Stimulated activated CD8-positive, alpha-beta memory T cell treated with anti-CD3 and anti-CD28 coated beads, Interleukin-15, amount 100 ng/mL, for 48 hours (primary cell): Measurements from ENCODE around the gene KCNJ4.

Source experiments
- DNase-seq, 2 donors: peaks; one replicate each; pipeline ENCODE4 v3.0.0-alpha.2; 2020; ENCODE audit warnings: low read depth in 2 of 2

Gene KCNJ4

DNA sequence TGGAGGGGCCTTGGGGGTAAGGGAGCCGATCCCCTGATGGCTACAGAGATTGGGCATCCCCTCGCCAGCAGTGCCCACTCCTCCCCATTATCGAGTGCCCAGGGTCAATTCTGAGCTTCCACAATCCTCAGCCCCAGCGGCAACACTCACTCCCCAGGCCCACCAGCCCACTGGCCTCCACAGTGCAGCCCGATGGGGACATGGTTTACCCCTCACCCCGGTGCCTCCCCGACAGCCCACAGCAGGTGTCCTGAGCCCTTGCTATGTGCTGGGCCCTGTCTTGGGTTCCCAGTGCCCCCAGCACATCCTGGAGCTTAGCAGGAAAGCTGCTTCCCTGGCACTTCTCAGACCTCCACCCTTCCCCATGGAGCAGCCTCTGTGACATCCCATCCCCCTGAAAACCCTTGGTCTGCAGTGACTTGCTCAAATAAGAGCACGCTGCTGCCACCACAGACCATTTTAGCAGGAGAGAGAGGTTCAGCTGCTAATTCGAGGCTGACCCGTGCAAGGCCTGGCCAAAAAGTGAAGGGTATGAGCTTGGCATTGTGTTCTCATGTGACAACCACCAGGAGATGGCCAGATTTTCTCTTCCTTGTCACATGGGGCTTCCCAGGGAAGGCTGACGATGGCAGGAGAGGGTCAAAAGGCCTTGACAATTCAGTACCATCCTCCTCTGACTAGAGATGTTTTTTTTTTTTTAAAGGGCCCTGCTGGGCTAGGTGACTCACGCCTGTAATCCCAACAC, 23.6 kb downstream of the KCNJ4 start:
- DNase-seq = no peak

DNA sequence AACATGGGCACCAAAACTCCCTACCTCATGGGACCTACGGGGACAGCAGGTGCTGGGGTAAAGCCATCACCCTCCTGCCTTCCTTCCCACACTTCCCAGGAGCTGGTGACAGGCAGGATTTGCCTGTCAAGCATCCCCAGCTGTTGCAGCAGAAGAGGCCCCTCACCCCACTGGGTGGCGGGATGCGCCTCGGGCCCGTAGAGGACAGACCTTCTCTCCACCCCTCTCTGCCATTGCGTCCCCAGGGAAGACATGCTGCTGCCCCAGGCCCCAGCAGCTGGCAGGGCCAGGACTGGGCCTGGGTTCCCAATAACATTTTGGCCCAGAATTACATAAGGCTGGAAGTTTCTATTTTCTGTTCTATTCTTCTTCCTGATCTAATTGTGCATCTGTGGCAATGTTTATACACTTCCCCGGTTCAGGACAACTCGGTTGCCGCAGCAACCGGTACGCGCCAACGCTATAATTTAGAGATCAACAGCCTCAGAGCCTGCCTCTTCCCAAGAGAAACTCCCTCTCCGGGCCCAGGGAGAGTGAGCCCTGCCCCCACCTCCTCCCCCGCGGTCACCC, 25.4 kb downstream of the KCNJ4 start:
- DNase-seq = no peak

DNA sequence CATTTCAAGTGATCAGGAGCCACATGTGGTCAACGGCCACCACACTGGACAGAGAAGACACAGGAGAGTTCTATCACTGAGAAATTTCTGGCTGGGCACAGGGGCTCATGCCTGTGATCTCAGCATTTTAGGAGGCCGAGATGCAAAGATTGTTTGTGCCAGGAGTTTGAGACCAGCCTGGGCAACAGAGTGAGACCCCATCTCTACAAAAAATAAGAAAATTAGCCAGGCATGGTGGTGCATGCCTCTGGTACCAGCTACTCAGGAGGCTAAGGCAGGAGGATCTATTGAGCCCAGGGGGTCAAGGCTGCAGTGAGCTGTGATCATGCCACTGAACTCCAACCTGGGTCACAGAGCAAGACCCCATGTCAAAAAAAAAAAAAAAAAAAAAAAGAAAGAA, 26.3 kb downstream of the KCNJ4 start:
- DNase-seq = no peak

GRCh38 chr22:38427940-38428339, 27.1 kb downstream of the KCNJ4 start:
- DNase-seq = no peak

- no peak for DNase-seq
Measured at GRCh38 chr22:38427465-38427864, 27.5 kb downstream of the KCNJ4 start.

DNA sequence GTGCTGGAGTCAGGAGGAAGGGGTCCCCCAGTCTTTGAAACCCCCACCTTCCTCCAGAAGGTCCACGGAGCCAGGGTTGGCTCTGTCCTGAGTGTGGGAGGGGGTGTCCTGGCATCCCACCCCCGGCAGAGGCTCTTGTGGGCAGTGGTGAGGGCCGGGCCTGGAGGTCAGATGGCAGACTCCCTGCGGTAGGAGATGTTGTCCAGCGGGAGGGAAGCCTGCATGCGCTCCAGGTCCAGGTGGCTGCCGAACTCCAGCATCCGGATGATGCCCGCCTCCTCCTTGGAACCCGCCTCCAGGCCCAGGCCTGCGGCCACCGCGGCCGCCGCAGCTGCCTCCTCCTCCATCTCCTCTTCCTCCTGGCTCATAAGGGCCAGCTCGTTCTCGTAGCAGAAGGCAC, 28.4 kb downstream of the KCNJ4 start:
- DNase-seq = no peak

DNA sequence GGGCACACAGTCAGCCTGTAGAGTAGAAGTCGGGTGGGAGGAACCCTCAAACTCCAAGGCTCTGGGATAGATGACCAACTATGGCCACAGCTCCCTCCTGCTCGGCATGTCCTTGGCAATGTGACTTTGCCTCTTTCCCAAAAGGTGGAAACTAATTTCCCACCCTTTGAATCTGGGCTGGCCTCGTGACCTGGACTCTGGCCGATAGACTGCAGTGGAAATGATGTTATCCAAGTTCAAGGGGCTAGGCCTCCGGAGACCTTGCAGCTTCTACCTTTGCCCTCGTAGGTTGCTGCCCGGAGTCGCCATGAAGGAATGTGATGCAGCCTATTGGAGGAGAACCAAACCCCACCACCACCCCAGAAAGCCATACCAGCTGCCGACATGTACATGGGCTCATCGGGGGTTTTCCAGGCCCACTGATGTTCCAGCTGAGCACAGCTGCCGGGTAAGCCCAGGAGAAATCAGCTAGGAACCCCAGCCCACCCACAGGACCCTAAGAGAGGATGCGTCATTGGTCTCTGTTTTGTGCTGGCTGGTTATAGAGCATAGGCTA, 30.4 kb downstream of the KCNJ4 start:
- no peak for DNase-seq

- no peak for DNase-seq
Measured at GRCh38 chr22:38423512-38424503, 31.2 kb downstream of the KCNJ4 start.

GRCh38 chr22:38422611-38423511, 32.1 kb downstream of the KCNJ4 start:
- no peak for DNase-seq

- no peak for DNase-seq
Measured at GRCh38 chr22:38420734-38421133, 34.3 kb downstream of the KCNJ4 start.

DNA sequence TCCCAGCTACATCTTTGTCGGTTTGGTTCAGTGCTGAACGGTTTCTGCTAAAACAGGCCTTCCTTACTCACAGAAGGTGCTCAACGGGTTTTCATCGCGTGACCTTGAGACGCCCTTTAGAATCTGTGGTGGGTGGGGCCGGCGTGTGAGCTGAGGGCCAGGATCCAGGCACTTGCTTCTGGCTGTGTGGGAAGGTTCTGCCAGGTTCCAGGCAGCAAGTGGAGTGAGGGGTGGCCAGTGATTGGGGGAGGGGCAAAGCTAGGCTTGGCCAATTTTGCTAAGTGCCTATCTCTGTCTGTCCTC, 35.2 kb downstream of the KCNJ4 start:
- DNase-seq = no peak

GRCh38 chr22:38419121-38419857, 35.7 kb downstream of the KCNJ4 start:
- DNase-seq = no peak

- DNase-seq = no peak
Measured at GRCh38 chr22:38418589-38418988, 36.4 kb downstream of the KCNJ4 start.

GRCh38 chr22:38417252-38418060, 37.5 kb downstream of the KCNJ4 start:
- no peak for DNase-seq

DNA sequence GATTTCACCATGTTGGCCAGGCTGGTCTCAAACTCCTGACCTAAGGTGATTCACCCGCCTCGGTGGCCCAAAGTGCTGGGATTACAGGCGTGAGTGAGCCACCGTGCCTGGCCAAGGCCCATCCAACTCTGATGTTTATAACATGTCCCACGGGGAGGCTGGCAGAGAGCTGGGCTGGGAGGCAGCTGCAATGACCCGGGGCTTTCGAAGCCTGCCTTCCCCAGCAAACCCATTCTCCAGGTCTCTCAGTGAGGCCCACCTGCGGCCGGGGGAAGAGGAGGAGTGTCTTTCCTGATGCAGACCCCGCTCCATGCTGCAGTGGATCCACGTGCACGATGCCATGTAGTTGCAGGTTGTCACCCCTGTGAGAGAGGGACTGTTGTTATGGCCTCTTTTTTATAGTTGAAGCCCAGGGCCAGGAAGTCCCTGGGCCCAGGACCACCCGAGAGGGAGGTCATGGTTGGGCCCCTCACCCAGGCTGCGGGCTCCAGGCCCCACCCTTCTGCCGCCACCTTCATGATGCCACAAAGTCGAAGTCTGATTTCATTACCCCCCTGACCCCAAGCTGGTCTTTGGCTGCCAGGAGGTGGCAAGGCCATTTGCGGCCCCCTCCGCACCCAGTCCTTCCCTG, 38.3 kb downstream of the KCNJ4 start:
- DNase-seq = no peak

DNA sequence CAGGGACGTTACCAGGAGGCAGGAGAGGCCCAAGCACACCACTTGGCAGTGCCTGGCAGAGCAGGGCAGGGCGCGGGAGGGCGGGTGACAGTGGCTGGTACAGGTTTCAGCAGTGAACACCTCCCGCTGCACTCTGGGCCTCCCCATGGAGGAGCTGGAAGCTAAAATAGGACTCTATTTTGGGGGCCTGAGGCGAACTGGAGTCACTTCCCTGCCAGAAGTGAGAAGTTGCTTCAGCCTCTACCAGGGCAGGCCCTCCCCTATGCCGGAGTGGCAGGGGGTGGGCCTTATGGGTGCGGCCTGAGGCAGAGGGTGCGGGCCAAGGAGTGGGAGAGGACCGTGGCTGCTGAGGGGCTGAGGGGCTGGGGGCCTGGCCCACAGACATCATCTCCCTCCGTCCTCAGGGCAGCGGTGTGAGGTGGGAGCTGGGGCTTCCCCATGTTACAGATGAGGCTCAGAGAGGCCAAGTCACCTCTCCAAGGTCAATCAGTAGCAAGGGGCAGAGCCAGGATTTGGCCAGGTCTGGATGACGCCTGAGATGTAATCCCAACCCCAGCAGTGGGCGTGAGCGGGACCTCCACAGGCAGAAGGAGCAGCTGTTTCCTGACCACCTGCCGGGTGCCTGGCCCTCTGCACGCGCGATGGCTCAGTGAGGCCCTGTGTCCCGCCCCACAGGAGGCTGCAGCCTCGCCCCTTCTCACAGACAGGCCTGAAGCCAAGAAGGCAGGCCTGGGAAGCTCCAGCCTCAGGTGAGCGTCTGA, 39.3 kb downstream of the KCNJ4 start:
- no peak for DNase-seq

GRCh38 chr22:38415046-38415445, 40.0 kb downstream of the KCNJ4 start:
- no peak for DNase-seq

DNA sequence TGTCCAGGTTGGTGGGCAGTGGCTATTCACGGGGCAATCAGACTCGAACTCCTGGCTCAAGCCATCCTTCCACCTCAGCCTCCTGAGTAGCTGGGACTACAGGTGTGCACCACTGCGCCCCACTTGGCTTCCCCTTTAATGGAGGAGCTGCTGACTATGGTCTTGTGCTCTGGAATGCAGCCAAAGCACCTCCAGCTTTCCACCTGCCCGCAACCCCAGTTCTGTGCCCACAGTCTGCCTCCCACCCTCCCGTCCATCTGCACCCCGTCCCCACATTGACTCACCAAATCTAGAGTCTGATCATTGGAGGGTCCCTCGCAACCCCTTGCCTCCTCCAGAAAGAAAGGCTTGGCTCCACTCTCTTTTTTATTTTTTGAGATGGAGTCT, 41.0 kb downstream of the KCNJ4 start:
- no peak for DNase-seq
